HTR-8/SVneo (cell line): ENCODE data around the gene DOCK3.
"Not testable (repeated sequence)": the region's sequence is repeated elsewhere in the genome, so short reads cannot be mapped to it uniquely, and the experiment has no call there.

ENCODE experiments used
- DNase-seq: peaks from one replicate; pipeline ENCODE4 v3.0.0; 2011; ENCODE audit warnings: low spot score, mixed read lengths; ENCODE audit not compliant: insufficient read length
- FAIRE-seq: peaks from 2 replicates; lab custom pipeline; 2011; peaks lifted over from hg19 to GRCh38; lab: Jason Lieb, UNC

DOCK3 gene

DNA sequence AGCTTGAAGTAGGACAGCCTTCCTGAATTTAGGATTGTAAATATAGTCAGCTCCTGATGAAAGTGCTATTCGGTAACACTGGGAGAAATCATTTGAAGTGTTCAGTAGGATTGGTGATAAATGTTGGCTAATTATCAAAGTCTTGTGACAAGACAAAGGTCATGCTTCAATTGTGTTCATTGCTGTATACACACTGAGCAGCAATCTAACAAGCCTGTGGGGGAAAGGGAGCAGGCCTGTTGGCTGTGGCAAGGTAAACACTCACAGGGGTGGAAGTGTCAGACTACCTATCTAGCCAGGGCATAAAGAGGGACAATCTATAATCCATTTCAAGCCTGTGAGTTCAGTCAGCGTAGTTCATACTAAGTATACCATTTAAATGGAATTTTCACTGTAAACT, 599.3 kb downstream of the DOCK3 start:
- no peak for FAIRE-seq
- no peak for DNase-seq

DNA sequence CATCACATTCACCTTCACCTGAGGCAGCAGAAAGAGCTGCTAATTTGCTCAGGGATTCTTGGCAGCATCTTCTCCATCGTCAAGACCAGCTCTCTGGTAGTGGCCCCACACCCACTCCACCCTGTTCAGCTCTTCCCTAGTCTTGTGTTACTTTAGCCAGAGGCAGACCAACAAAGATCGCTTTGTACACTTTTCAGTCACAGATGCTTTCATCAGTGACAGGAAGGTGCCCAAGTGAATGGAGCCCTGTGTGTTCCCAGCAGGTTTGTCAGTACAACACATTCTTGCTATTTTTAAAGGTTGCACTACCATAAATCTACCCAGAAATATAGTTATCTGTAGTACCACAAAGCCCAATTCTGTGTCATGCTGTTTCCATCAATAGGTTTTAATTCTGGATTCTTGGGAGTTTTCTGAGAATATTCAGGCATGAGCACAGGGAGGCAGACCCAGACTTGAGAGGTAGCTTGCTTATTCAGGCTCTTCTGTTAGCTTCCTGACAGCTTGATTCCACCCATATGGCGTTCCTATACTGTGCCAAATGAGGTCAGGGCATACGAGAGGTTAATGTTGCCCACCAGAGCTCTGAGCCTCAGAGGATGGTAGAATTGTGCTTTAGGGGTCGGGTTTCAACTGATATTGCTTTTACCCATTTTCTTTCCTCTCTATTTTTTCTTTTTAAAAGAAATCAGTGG, 600.5 kb downstream of the DOCK3 start:
- FAIRE-seq, result no peak
- no peak for DNase-seq

DNA sequence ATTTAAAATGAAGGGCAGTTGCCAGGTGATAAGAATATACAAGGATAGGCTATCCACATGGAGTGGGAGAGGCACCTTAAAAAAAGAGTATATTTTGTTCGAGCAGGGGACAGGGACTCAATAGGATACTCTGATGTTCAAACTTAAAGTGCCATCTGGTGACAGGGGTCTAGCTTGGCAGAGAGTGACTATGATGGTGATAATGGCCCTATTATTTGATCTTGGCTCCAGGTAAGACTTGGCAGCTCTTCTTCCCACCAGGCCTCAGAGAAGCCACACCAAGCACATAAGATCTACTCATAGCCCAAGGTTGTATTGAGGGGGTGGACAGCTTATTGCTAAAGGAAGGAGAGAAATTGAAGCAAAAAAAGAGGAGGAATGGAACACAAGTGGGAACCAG, 601.3 kb downstream of the DOCK3 start:
- FAIRE-seq, result no peak
- DNase-seq, result no peak

DNA sequence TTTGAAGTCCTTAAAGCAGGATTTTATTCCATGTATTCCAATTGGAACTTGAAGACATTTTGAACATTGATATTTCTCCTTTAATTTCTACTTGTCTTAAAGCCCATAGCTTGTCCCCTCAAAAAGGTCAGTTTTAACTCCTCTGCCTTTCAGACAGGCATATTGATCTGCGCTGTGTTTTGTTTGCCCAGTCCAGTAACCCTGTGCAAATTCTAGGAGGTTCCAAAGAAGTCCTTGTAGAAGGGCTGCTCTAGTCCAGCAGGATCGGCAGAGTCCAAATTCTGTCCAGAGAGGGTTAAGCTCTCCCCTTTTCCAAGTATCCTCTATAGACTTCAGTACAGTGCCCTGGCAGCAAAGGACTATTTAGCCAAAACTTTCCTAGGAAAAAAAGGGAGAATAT, 604.7 kb downstream of the DOCK3 start:
- no peak for FAIRE-seq
- DNase-seq, result no peak

DNA sequence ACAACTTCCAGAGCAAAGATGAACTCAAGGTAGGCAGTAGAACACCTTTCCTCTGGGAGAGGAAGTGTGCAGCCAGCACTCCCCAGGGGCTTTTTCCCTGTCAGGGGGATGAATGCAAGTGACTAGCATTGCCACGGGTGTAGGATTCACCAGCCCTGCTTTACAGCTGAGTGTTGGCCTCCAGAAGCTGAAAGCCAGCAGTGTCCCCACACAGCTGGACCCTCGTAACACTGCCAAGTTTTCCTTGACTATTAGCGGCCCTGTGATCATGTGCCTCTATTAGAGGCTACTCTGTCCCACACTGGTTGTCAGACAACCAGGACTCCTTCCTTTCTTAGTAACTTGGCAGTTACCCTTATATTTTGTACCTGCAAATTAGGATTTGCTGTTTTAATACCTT, 605.4 kb downstream of the DOCK3 start:
- DNase-seq (no peak), FAIRE-seq (no peak)

DNA sequence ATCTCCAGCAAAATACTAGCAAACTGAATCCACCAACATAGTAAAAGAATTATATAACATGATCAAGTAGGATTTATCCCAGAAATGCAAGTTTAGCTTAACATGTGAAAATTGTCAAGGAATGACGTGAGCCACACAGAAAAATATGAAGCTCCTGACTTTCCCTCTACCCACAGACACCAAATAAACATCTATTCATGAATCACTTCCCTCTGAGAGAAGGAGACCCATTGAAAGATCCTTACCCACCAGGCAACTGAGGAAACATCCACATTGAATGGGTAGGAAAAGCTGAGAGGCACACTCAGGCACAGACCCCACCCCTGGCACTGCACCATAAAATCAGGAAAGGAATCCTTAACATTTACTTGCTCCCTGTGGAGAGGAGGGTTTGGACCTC, 608.2 kb downstream of the DOCK3 start:
- FAIRE-seq, result no peak
- DNase-seq, result no peak

DNA sequence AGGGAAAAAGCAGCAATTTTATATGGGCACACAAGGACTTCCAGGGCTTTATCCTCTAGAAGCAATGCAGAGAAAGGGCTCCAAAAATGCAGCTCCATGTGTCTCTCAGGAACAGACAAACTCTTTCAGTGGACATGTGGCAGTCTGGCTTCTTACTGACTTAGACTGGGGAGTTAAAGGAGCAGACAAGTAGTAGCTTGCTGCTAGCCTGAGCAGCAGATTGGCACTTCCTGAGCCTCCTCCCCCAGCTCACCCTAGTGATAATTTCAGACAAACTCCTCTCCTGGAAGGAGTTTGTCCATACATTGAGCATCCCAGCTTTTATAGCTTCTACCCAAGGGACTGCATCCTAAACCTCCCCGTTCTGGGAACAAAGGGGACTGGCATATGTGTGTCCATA, 608.7 kb downstream of the DOCK3 start:
- DNase-seq (no peak), FAIRE-seq (no peak)

DNA sequence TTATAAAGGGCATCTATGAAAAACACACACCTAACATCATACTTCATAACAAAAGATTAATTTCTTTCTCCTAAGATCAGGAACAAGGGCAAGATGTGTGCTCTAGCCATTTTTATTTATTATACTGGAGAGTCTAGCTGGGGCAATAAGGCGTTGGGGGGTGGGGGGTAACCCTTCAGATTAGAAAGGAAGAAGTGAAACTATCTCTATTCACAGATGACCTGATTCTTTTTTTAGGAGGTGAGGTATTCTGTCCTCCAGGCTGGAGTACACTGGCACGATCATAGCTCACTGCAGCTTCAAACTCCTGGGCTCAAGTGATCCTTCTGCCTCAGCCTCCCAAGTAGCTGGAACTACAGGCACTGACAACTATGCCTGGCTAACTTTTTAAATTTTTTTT, 620.9 kb downstream of the DOCK3 start:
- no peak for FAIRE-seq

DNA sequence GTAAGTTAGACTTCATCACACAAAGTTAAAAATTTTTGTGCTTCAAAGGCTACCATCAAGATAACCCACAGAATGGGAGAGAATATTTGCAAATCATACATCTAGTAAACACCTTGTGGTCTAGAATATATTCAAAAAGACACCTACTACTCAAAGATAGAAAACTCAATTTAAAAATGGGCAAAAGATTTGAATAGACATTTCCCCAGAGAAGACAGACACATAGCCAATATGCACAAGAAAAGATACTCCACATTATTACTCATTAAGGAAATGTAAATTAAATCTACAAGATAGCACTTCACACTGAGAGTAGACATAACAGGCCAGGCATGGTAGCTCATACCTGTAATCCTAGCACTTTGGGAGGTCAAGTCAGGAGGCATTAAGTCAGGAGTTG, 622.6 kb downstream of the DOCK3 start:
- FAIRE-seq, result no peak

More for the DNA sequence above, 620.9 kb downstream of the DOCK3 start:
- DNase-seq, result no peak

DNA sequence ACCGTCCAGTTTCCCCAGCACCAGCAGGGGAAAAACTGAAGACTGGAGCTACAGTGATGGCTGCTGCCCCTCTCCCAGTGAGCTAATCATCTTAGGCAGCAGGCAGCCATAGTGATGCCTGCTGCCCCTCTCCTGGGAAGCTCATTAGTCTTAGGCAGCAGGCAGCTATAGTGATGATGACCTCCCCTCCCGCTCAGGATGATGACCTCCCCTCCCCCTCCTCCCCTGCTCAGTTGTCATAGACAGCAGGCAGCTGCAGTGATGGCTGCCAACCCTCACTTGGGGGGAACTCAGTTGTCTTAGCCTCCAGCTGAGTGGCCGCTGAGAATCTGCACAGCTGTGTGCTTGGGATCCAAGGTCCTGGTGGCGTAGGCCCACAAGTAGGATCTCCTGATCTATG, 629.5 kb downstream of the DOCK3 start:
- FAIRE-seq, result no peak

More for the DNA sequence above, 622.6 kb downstream of the DOCK3 start:
- DNase-seq, result no peak

DNA sequence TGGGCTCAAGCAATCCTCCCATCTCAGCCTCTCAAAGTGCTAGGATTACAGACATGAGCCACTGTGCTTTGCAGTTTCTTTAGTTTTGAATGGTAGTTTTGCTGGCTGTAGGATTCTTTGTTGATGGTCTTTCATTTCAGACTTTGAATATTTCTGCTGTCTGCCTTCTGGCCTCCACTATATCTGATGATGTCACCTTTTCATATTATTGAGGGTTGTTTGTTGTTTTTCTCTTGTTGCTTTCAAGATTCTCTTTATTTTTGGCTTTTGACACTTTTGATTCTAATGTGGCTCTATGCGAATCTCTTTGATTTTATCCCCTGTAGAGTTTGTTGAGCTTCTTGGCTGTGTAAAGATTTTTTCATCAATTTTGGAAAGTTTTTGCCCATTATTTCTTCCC, 631.4 kb downstream of the DOCK3 start:
- DNase-seq (no peak), FAIRE-seq (no peak)

More for the DNA sequence above, 629.5 kb downstream of the DOCK3 start:
- no peak for DNase-seq

DNA sequence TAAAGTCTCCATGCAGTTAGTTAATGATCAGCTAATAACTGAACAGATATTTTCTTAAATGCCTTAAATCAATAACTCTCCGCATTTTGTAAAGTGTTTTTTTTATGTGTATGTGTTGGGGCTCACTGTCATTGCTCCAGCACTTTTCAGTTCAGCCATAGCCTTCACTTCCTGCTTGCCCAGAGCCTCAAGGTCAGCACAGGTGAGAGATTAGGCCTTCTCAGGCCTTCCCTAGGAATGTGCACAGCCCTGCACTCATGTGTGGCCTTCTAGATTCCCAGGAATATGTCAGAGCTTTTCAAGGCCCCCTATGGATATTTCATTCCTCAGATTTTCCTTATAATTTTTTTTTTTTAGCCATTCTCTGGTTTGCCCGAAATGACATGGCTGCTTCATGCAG, 632.7 kb downstream of the DOCK3 start:
- FAIRE-seq, result no peak
- DNase-seq, result no peak

DNA sequence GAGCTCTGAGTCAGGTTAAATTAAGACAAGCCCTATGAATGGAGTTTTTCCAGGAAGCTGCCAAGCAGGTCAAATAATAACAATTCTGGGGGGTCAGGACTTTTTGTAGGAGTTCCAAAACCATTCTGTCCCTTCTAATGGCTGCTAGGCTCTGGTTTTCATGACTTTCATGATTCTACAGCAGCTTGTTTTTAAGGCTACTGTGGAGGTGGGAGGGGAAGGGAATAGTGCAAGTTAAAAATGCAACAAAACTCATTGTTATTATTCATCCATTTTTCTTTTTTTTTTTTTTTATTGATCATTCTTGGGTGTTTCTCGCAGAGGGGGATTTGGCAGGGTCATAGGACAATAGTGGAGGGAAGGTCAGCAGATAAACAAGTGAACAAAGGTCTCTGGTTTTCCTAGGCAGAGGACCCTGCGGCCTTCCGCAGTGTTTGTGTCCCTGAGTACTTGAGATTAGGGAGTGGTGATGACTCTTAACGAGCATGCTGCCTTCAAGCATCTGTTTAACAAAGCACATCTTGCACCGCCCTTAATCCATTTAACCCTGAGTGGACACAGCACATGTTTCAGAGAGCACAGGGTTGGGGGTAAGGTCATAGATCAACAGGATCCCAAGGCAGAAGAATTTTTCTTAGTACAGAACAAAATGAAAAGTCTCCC, 633.3 kb downstream of the DOCK3 start:
- not testable (repeated sequence) for DNase-seq, FAIRE-seq

DNA sequence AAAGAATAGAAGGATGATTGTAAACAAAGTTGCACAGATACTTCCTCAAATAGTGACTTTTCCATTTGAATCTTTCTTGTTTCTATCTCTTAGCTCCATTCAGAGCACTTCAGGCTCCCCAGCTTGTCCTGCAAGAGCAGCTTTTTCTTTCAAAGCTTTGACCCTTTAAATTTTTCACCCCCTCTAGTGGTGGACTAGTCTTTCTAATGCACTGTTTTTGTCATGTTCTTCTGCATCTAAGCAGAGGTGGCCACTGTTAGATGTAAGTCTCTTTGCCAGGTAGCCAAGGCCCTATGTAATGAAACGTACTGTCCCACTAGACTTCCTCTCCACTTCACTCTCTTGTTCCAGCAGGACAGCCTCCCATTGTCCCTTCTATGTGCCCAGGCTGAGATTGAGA, 636.3 kb downstream of the DOCK3 start:
- no peak for FAIRE-seq

DNA sequence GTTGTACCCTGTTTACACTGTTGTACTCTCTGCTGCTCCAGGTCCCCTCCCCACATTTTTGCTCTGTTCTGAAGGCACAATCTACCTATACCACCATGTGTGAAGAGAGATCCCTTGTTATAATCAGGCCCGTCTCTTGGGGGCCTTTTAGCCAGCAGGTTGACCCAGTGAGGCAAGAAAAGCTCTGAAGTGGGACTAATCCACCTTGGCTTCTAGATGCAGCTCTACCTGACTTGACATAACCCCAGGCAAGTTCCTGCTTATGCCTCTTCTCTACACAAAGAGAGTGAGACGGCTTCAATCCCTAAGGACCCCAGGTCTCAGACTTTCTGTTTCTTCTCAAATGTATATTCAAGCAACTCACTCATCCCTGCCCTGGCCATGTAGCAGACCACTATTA, 653.5 kb downstream of the DOCK3 start:
- FAIRE-seq (no peak), DNase-seq (no peak)

More for the DNA sequence above, 636.3 kb downstream of the DOCK3 start:
- peak; percentile 27 for DNase-seq

DNA sequence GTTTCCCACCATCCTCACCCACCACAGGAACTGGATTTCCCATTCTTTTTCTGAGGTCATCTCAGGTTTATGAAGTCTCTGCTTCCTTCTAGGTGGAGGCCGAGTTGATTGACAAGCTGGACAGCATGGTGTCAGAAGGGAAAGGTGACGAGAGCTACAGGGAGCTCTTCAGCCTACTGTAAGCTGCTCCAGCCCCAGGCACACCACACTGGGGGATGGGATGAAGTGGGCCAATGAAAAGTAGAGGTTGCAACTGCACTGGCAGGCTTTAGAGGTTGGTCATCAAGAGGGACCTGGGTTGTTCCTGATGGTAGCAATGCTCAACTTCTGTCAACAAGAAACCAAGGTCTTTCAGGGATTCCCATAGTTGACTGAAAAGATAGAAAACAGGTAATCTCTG, 655.3 kb downstream of the DOCK3 start:
- FAIRE-seq (no peak), DNase-seq (no peak)

DNA sequence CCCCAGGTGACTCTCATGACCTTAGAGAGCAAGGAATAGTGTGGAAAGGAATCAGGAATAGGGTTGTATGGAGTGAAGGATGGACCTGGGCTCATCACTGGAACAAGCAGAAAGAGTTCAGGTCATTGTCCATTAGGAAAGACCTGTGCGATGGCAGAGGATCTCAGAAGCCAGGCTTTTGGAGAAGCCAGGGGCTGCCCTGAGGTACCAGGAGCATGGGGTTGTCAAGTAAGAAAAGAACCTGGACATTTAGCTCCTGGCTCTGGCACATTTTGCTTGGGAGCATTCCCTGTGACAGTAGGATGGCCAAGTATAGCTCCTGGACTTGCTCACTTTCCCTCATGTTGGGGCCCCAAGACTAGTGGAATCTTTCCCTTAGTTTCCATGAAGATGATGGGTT, 657.4 kb downstream of the DOCK3 start:
- DNase-seq (no peak), FAIRE-seq (no peak)

DNA sequence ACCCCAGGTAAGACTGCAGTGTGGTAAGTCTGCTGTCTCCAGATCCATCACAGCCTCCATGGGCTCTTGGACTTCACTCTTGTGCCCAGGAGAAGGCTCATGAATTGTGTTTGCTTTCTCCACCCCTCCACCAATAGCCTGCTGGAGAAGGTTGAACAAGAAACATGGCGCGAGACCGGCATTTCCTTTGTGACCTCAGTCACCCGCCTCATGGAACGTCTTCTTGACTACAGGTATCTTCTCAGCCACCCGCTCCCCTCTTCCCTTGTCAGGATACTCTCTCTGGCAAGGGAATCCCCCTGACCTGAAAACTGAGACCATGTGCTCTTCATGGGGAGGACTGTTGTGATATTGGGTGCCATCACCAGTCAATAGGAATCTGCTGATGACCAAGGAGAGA, 658.3 kb downstream of the DOCK3 start:
- DNase-seq (no peak), FAIRE-seq (no peak)

DNA sequence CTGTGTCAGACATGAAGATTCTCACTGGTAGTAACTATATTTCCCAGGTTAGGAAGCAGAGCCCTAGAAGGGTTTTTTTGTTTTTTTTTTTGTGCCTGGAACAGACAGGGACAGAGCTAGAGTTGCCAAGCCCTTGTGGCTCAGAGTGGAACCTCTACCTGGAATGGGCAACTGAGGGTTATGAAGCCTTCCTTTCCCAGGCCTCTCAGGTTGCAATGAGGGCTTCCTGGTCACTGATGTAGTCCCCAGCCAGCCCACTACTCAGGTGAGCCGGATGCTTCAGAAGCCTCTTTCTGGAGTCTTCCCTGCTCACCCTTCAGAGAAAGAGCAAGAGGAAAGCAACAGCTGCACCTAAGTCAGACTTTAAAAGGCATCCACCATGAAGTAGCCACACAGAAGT, 661.5 kb downstream of the DOCK3 start:
- no peak for DNase-seq
- FAIRE-seq, result no peak

DNA sequence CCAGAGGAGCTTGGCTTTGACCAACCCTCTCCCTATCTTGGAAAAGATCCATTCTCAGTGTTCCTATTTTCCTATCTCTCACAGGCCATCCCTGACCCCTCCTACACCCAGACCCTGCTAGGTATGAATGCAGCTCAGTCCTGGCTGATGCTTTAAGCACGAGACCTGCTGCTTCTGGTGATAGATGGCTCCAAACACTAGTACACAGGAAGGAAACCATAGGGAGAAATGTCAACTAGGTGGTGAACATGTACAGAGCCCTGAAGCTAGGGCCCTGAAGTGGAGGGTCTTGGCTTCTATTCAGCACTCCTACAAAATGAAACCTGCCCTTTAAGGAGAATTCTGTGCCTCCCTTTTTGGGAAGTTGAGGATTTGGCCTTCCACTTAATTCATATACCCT, 662.9 kb downstream of the DOCK3 start:
- FAIRE-seq (no peak), DNase-seq (no peak)

DNA sequence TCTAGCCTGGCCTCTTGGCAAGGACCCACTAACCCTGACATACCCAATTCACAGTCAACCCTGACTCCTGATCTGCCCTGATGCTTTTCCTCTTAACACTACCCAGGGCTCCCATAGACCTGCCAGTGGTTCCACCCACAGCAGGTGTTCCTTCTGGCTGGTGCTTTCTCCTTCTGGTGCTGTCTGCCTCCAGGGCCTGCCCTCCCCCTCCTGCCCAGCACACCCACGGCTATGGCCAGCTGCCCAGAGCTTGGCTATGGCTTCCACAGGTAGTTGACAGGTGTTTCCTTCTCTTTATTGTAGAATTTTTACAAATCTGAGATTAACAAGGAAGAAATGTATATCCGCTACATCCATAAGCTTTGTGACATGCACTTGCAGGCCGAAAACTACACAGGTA, 663.9 kb downstream of the DOCK3 start:
- no peak for FAIRE-seq

More for the DNA sequence above, 663.9 kb downstream of the DOCK3 start:
- DNase-seq, result no peak
